H9 (cell line): ENCODE data around the gene TTC32. TPM values are rescaled to one million over a fixed set of nuclear protein-coding genes. Genes with fewer than 3 reads are reported as not detected.
A peak's percentile ranks its signal among the peaks of the same experiment; 100 is the strongest.

Experiments used
- DNase-seq: peaks from one replicate; pipeline ENCODE4 v3.0.0-alpha.2; 2017
- H2AFZ ChIP-seq: one replicate; pipeline ENCODE4 v1.6.1; 2013; ENCODE audit warnings: mild to moderate bottlenecking, low read length, control low read depth, moderate library complexity
- H2AK5ac ChIP-seq: 2 replicates; pipeline ENCODE4 v1.6.1; 2013; ENCODE audit warnings: low read length, control low read depth, mixed read lengths; ENCODE audit not compliant: insufficient read length
- H2BK120ac ChIP-seq: one replicate; pipeline ENCODE4 v1.6.1; 2013; ENCODE audit warnings: low read depth, mild to moderate bottlenecking, low read length, control low read depth, inconsistent platforms; ENCODE audit not compliant: poor library complexity, severe bottlenecking
- H2BK12ac ChIP-seq: 2 replicates; pipeline ENCODE4 v1.6.1; 2013; ENCODE audit warnings: low read length, control low read depth, mixed read lengths, low read depth; ENCODE audit not compliant: insufficient read length
- H2BK15ac ChIP-seq: 2 replicates; pipeline ENCODE4 v1.6.1; 2013; ENCODE audit warnings: low read depth, low read length, control low read depth
- H2BK20ac ChIP-seq: one replicate; pipeline ENCODE4 v1.6.1; 2013; ENCODE audit warnings: low read depth, mild to moderate bottlenecking, low read length, control low read depth, inconsistent platforms; ENCODE audit not compliant: poor library complexity, severe bottlenecking
- H2BK5ac ChIP-seq: 2 replicates; pipeline ENCODE4 v1.6.1; 2013; ENCODE audit warnings: low read length, control low read depth, mixed read lengths; ENCODE audit not compliant: insufficient read length
- H3K14ac ChIP-seq: 2 replicates; pipeline ENCODE4 v1.6.1; 2013; ENCODE audit warnings: low read length, control low read depth; ENCODE audit not compliant: insufficient read depth
- H3K18ac ChIP-seq: 2 replicates; pipeline ENCODE4 v1.6.1; 2013; ENCODE audit warnings: low read depth, mild to moderate bottlenecking, mixed read lengths, low read length, control low read depth; ENCODE audit not compliant: insufficient read length
- H3K23ac ChIP-seq: 2 replicates; pipeline ENCODE4 v1.6.1; 2013; ENCODE audit warnings: low read length, control low read depth, mixed read lengths, low read depth; ENCODE audit not compliant: insufficient read length
- H3K23me2 ChIP-seq: 2 replicates; pipeline ENCODE4 v1.6.1; 2013; ENCODE audit warnings: low read depth, mild to moderate bottlenecking, mixed read lengths, low read length, control low read depth; ENCODE audit not compliant: insufficient read length, poor library complexity, severe bottlenecking
- H3K27ac ChIP-seq: 2 replicates; pipeline ENCODE4 v1.5.1; 2013; ENCODE audit warnings: low read length, control low read depth, mixed read lengths, low read depth; ENCODE audit not compliant: insufficient read length
- H3K27me3 ChIP-seq: 2 replicates; pipeline ENCODE4 v1.6.1; 2013; ENCODE audit warnings: low read length, control low read depth, inconsistent platforms; ENCODE audit not compliant: insufficient read depth
- H3K4ac ChIP-seq: 2 replicates; pipeline ENCODE4 v1.6.1; 2013; ENCODE audit warnings: low read depth, mild to moderate bottlenecking, control low read depth, inconsistent platforms, low read length, moderate library complexity
- H3K4me1 ChIP-seq: 2 replicates; pipeline ENCODE4 v1.6.1; 2013; ENCODE audit warnings: low read length, control low read depth, inconsistent platforms; ENCODE audit not compliant: insufficient read depth
- H3K4me2 ChIP-seq: 2 replicates; pipeline ENCODE4 v1.6.1; 2013; ENCODE audit warnings: low read length, control low read depth, mixed read lengths; ENCODE audit not compliant: insufficient read length, insufficient read depth
- H3K56ac ChIP-seq: 2 replicates; pipeline ENCODE4 v1.6.1; 2013; ENCODE audit warnings: low read depth, mild to moderate bottlenecking, mixed read lengths, low read length, control low read depth; ENCODE audit not compliant: insufficient read length
- H3K79me1 ChIP-seq: 2 replicates; pipeline ENCODE4 v1.6.1; 2013; ENCODE audit warnings: low read depth, mild to moderate bottlenecking, moderate library complexity, low read length, control low read depth, inconsistent platforms; ENCODE audit not compliant: insufficient read depth, poor library complexity, severe bottlenecking
- H3K79me2 ChIP-seq: 2 replicates; pipeline ENCODE4 v1.6.1; 2013; ENCODE audit warnings: low read length, control low read depth, inconsistent platforms; ENCODE audit not compliant: insufficient read depth
- H3K9ac ChIP-seq: 2 replicates; pipeline ENCODE4 v1.6.1; 2013; ENCODE audit warnings: low read length, control low read depth, mixed read lengths; ENCODE audit not compliant: insufficient read length; ENCODE audit errors: extremely low read depth
- H3K9me3 ChIP-seq: one replicate; pipeline ENCODE4 v1.6.1; 2013; ENCODE audit warnings: low read depth, low read length, inconsistent platforms; ENCODE audit not compliant: control insufficient read depth
- H3T11ph ChIP-seq: one replicate; pipeline ENCODE4 v1.6.1; 2013; ENCODE audit warnings: mild to moderate bottlenecking, low read length, control low read depth, inconsistent platforms
- H4K20me1 ChIP-seq: one replicate; pipeline ENCODE4 v1.6.1; 2013; ENCODE audit not compliant: control insufficient read depth, insufficient read length, insufficient read depth
- H4K5ac ChIP-seq: 2 replicates; pipeline ENCODE4 v1.6.1; 2013; ENCODE audit warnings: low read depth, mild to moderate bottlenecking, mixed read lengths, low read length, control low read depth; ENCODE audit not compliant: insufficient read length
- H4K8ac ChIP-seq: replicated peaks from 2 replicates; pipeline ENCODE4 v1.6.1; 2013; ENCODE audit warnings: low read length, control low read depth, mixed read lengths, low read depth; ENCODE audit not compliant: insufficient read length
- H4K91ac ChIP-seq: 2 replicates; pipeline ENCODE4 v1.6.1; 2013; ENCODE audit warnings: low read depth, mild to moderate bottlenecking, moderate library complexity, mixed read lengths, low read length, control low read depth; ENCODE audit not compliant: insufficient read length
- H3K27ac Mint-ChIP-seq, 3 experiments: 2 replicates in 2 of 3; 3 replicates in 1 of 3; pipeline ENCODE4 v1.8.0; 2020 to 2021; ENCODE audit warnings: mixed read lengths in 3 of 3, mild to moderate bottlenecking in 1 of 3, moderate library complexity in 1 of 3
- H3K27me3 Mint-ChIP-seq: 2 replicates; pipeline ENCODE4 v1.8.0; 2021; ENCODE audit warnings: low read depth, mild to moderate bottlenecking, moderate library complexity, mixed read lengths
- H3K36me3 Mint-ChIP-seq, 3 experiments: 2 replicates in 2 of 3; 3 replicates in 1 of 3; pipeline ENCODE4 v1.8.0; 2020 to 2021; ENCODE audit warnings: low read depth in 3 of 3, mixed read lengths in 3 of 3; ENCODE audit not compliant: insufficient read depth in 1 of 3
- H3K4me1 Mint-ChIP-seq, 2 experiments: 2 replicates each; pipeline ENCODE4 v1.8.0; 2020; ENCODE audit warnings: mixed read lengths in 2 of 2
- H3K4me3 Mint-ChIP-seq, 2 experiments: 2 replicates in 1 of 2; 3 replicates in 1 of 2; pipeline ENCODE4 v1.8.0; 2020 to 2021; ENCODE audit warnings: mild to moderate bottlenecking in 2 of 2, mixed read lengths in 2 of 2, moderate library complexity in 1 of 2
- H3K9me3 Mint-ChIP-seq, 2 experiments: 2 replicates in 1 of 2; 3 replicates in 1 of 2; pipeline ENCODE4 v1.8.0; 2020; ENCODE audit warnings: mild to moderate bottlenecking in 2 of 2, mixed read lengths in 2 of 2, moderate library complexity in 1 of 2
- CTCF ChIP-seq: fragments of 200-600 bp; sonication (generic); conservative IDR thresholded peaks from 3 replicates; pipeline ENCODE4 v1.8.0; 2021; ENCODE audit warnings: antibody characterized with exemption, mild to moderate bottlenecking
- WGBS: extraction: QIAGEN DNeasy Blood & Tissue Kit; methylation state at CpG from one replicate; pipeline ENCODE4 v1.1.7; 2013; ENCODE audit warnings: missing lambda C conversion rate, low lambda C conversion rate, mixed read lengths; ENCODE audit not compliant: insufficient read length; ENCODE audit errors: extremely low coverage; 5-methylcytosine and 5-hydroxymethylcytosine counted together
- total RNA-seq: library from RNA; stranded (reverse); gene quantifications from 2 replicates; pipeline ENCODE4 v1.2.1, GENCODE V29; 2021

TTC32 gene
- total RNA-seq, 1 experiment from 2014 or later = 8.9 TPM

- Histone ChIP-seq H3K27ac (no peak overlapping the region), H2BK5ac (no peak overlapping the region), H3K27me3 (no peaks in the 10 kb centered on the region), H4K5ac (no peak overlapping the region), H3K23me2 (no peaks in the 10 kb centered on the region), H3K79me2 (no peaks in the 10 kb centered on the region), H3T11ph (no peak overlapping the region), H3K4me2 (no peak overlapping the region), H2BK120ac (no peak overlapping the region), H4K8ac (no peak overlapping the region), H3K9me3 (no peaks in the 10 kb centered on the region), H3K4ac (no peak overlapping the region), H2AK5ac (no peak overlapping the region), H3K56ac (no peak overlapping the region), H2AFZ (no peak overlapping the region), H2BK20ac (no peak overlapping the region), H3K4me1 (peaks cover 2% of the 10 kb centered on the region; the same call in 1 of the 2 replicates), H3K18ac (no peak overlapping the region), H3K79me1 (no peaks in the 10 kb centered on the region), H4K20me1 (no peaks in the 10 kb centered on the region), H3K14ac (no peak overlapping the region), H3K23ac (no peak overlapping the region), H4K91ac (no peak overlapping the region), H2BK15ac (no peak overlapping the region), H2BK12ac (no peak overlapping the region), H3K9ac (no peak overlapping the region)
- peak overlapping the region in 1 of 3 experiments; percentile 27; a peak in 1 of 7 replicates for H3K27ac Mint-ChIP-seq
- H3K9me3 Mint-ChIP-seq = peaks cover 0 to 5% of the 10 kb centered on the region in 2 experiments; a peak in 1 of 5 replicates
- DNase-seq = no peak
- no peaks in the 10 kb centered on the region; a peak in 1 of 4 replicates for H3K4me1 Mint-ChIP-seq
- H3K4me3 Mint-ChIP-seq = no peak overlapping the region
- no peaks in the 10 kb centered on the region; a peak in 1 of 7 replicates for H3K36me3 Mint-ChIP-seq
- TF ChIP-seq CTCF = no peak
- WGBS = no CpG with 5 or more reads among the region's 5 CpGs
- H3K27me3 Mint-ChIP-seq = peaks cover 5% of the 10 kb centered on the region
Measured at GRCh38 chr2:19848952-19849351, 52.8 kb downstream of the TTC32 start.
